Measurements from ENCODE around the gene TRMT112.

Gene TRMT112

DNA sequence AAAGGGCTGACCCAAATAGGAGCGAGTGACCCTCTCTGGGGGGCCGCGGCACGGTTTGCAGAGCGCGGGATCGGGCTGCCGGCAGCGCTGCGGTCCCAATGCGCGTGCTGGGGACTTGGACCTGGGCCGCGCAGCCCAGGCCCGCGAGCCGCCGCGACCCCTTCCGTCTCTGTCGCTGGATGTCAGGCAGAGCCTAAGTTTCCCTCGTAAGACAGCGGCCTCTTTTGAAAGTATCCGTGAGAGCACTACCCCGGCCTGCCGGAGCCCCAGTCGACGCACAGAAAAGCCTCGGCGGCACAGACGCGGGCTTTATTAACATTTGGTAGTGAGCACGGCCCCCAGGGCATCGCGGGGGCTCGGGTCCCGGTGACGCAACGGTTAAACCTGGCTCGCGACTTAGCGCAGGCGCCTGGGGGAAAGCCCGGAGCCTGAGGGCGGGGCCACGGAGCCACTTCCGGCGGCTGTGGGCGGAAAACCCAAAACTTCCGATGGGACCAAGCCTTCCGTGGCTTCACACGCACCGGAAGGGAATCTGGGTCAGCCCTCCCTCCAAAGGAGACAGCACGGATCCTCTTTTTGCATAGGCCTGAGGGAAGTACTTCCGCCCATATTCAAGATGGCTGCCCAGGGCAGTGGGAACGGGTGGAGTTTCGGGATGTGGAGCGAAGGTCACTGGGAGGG, 47.7 kb downstream of the TRMT112 start:
- Mint-ChIP-seq H3K4me3 (peak overlapping the region; percentile 95), H3K9me3 (no peaks in the 10 kb centered on the region), H3K27ac (peak overlapping the region; percentile 96), H3K4me1 (ENCODE audit: low read depth) (peaks cover 28% of the 10 kb centered on the region), H3K27me3 (no peaks in the 10 kb centered on the region), H3K36me3 (ENCODE audit: low read depth) (peaks cover 9% of the 10 kb centered on the region)

DNA sequence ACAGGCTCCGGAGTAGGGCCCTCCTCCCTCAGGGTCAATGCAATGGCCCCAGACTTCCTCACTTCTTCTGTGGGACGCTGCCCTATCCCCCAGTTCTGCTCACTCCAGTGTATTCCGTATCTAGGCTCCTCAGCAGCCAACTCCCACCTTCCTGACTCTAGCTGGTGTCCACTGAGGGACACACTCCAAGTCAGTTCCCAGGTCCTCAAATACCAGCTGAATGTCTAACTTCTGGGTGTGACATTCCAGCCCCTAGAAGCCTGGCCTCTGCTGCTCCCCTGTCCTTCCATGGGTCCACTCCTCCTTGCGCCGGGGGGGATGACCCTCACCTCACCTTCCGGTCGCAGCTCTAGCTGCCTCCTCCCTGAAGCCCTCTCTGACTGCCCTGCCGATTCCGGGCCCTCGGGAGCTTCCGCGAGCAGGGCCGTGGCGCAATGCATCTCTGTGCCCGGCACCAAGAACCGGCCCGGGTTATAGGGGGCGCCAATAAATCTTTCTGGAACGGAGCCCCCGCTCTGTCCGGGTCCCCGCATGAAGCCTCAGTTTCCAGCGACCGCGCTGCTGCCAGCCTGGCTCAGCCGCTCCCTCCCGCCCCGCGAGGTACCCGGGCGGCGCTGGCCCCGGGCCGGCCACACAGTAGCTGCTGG, 48.3 kb downstream of the TRMT112 start:
- Mint-ChIP-seq H3K27ac (peak overlapping the region; percentile 88), H3K4me3 (peak overlapping the region; percentile 95), H3K27me3 (no peaks in the 10 kb centered on the region), H3K9me3 (no peaks in the 10 kb centered on the region), H3K4me1 (ENCODE audit: low read depth) (peaks cover 28% of the 10 kb centered on the region), H3K36me3 (ENCODE audit: low read depth) (peaks cover 9% of the 10 kb centered on the region)

DNA sequence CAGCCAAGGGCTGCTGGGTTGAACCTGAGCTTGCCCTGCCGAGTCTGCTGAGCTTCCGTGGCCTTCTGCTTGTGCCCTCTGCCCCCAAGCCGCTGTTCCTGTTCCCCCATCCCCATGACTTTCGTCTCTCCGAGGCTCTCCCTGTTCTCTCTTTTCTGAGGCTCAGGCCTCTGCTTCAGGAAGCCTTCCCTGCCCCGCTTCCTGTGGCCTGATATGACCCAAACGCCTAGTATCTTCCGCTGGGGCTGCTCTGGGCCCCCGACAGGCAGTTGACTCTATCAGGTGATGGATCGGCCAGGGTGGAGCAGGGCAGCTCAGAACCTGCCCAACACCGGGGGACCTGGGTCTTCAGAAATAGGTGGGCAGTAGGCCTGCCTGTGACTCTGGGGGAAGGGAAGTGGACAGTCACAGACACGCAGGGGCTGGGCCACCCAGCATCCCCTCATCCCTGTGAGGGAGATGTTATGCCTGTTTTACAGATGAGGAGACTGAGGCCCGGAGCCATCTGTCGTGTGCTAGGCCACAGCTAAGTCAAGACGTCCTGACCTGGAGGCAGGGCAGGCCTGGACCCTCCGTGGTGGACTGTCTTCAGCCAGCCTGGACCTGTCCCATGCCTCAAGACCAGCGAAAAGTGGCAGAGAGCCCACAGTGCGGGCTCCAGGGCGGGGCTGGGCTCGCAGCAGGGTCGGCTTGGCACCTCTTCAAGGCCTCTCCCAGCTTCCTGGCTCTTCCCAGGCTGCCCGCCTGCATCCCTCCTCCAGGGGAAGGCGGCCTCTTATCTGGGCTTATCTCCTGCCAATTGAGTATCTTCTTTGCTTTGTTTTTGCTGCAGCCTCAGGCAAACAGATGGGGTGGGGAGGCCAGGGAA, 49.1 kb downstream of the TRMT112 start:
- H3K27me3 Mint-ChIP-seq = no peaks in the 10 kb centered on the region

DNA sequence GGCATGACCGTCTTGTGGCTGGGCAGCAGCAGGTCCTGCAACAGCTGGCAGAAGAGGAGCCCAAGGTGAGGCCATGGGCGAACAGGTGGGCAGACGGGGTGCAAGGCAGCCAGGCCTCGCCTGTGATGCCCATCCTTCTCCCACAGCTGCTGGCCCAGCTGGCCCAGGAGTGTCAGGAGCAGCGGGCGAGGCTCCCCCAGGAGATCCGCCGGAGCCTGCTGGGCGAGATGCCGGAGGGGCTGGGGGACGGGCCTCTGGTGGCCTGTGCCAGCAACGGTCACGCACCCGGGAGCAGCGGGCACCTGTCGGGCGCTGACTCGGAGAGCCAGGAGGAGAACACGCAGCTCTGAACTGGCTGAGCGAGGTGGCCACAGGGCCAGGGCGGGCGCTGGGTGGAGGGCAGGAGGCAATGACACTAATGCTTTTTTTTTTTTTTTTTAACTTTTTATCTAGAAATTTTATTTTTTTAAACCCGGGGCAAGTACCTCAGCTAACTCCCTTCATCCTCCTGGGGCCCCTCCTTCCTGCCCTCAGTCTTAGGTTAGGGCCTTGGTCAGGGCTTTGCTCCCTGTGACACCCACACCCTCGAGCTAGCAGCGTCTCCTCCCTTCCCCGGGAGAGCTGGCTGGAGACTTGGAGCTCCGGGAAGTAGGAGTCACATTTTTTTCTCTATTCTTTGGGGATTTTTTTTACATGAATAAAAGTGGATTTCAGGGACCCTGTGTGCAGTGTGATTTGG, 50.0 kb downstream of the TRMT112 start:
- Mint-ChIP-seq H3K9me3 (no peaks in the 10 kb centered on the region), H3K36me3 (ENCODE audit: low read depth) (peaks cover 12% of the 10 kb centered on the region), H3K27me3 (no peaks in the 10 kb centered on the region), H3K27ac (peak overlapping the region; percentile 83), H3K4me1 (ENCODE audit: low read depth) (peaks cover 25% of the 10 kb centered on the region), H3K4me3 (peak overlapping the region; percentile 95)

More for the DNA sequence above, 49.1 kb downstream of the TRMT112 start:
- Mint-ChIP-seq H3K36me3 (ENCODE audit: low read depth) (peaks cover 9% of the 10 kb centered on the region), H3K4me3 (peak overlapping the region; percentile 95), H3K9me3 (no peaks in the 10 kb centered on the region), H3K27ac (peak overlapping the region; percentile 88), H3K4me1 (ENCODE audit: low read depth) (peaks cover 28% of the 10 kb centered on the region)
